Gastrocnemius medialis (tissue), 4 donors: Measurements from ENCODE around the gene GRK6. TPM values are rescaled to one million over a fixed set of nuclear protein-coding genes. Genes with fewer than 3 reads are reported as not detected.

Experiments
- ATAC-seq, 2 donors: fragments of 150-250 bp; one replicate each; pipeline ENCODE4 v1.9.1; 2016
- DNase-seq, 2 donors: peaks; one replicate each; pipeline ENCODE4 v3.0.0-alpha.2; 2019
- H3K27ac ChIP-seq, 4 donors: fragments of 200-600 bp; sonication (generic); 1 replicate in 1 of 4; 2 replicates in 3 of 4; pipeline ENCODE4 v1.5.1; 2016 to 2018; ENCODE audit warnings: mild to moderate bottlenecking in 2 of 4, moderate library complexity in 1 of 4
- H3K27me3 ChIP-seq, 3 donors: fragments of 200-600 bp; sonication (generic) in 2 of 3; 1 replicate in 1 of 3; 2 replicates in 2 of 3; pipeline versions ENCODE4 v1.5.1 to v1.6.0; 2016 to 2019; ENCODE audit warnings: mild to moderate bottlenecking in 1 of 3, moderate library complexity in 1 of 3
- H3K36me3 ChIP-seq, 2 donors: fragments of 200-600 bp; sonication (generic) in 1 of 2; one replicate each; pipeline ENCODE4 v1.5.1; 2017 to 2018
- H3K4me1 ChIP-seq, 2 donors: fragments of 200-600 bp; sonication (generic) in 1 of 2; one replicate each; pipeline ENCODE4 v1.5.1; 2016 to 2017; ENCODE audit warnings: mild to moderate bottlenecking in 2 of 2
- H3K4me3 ChIP-seq, 4 donors: fragments of 200-600 bp; sonication (generic) in 3 of 4; 1 replicate in 1 of 4; 2 replicates in 3 of 4; pipeline ENCODE4 v1.5.1; 2016 to 2019; ENCODE audit warnings: mild to moderate bottlenecking in 2 of 4
- H3K9me3 ChIP-seq, 3 donors: fragments of 200-600 bp; sonication (generic) in 2 of 3; 1 replicate in 1 of 3; 2 replicates in 2 of 3; pipeline ENCODE4 v1.5.1; 2016 to 2019
- POLR2A ChIP-seq, 2 donors: fragments of 450-650 bp; IDR thresholded peaks; one replicate each; pipeline ENCODE4 v1.6.1; 2017; ENCODE audit warnings: antibody characterized with exemption in 2 of 2, mild to moderate bottlenecking in 2 of 2, moderate library complexity in 2 of 2
- in situ Hi-C, 4 donors: fragments of 200-750 bp; cut with MboI; loops; one replicate each; pipeline versions ENCODE4 v1.15.0 to v1.8.0; 2017; ENCODE audit warnings: low sequenced_read_pairs in 4 of 4
- intact Hi-C: fragments of 100-400 bp; cut with DNase I; formaldehyde crosslinking; loops from one replicate; pipeline ENCODE4 v1.15.1; 2023; ENCODE audit warnings: low total_unique reads
- total RNA-seq, 4 donors: library from RNA; depleted of rRNA; stranded (reverse); fragments of >200 nt; gene quantifications; one replicate each; pipeline versions ENCODE4 v1.1.0 to v1.2.3, GENCODE V29; 2016
- TF ChIP-seq, protein P1 (sequence below), 5 experiments: fragments of 450-650 bp in 3 of 5; fragments of 200-600 bp in 2 of 5; sonication (generic) in 2 of 5; IDR thresholded peaks in 4 of 5; conservative IDR thresholded peaks in 1 of 5; 1 replicate in 4 of 5; 2 replicates in 1 of 5; pipeline ENCODE4 v1.5.1; 2016 to 2019; ENCODE audit warnings: antibody characterized with exemption in 5 of 5, mild to moderate bottlenecking in 3 of 5, moderate library complexity in 3 of 5

GRK6 gene
- total RNA-seq, result 10 to 100 TPM; 12.7 to 40.5 (median 32.2) TPM

DNA sequence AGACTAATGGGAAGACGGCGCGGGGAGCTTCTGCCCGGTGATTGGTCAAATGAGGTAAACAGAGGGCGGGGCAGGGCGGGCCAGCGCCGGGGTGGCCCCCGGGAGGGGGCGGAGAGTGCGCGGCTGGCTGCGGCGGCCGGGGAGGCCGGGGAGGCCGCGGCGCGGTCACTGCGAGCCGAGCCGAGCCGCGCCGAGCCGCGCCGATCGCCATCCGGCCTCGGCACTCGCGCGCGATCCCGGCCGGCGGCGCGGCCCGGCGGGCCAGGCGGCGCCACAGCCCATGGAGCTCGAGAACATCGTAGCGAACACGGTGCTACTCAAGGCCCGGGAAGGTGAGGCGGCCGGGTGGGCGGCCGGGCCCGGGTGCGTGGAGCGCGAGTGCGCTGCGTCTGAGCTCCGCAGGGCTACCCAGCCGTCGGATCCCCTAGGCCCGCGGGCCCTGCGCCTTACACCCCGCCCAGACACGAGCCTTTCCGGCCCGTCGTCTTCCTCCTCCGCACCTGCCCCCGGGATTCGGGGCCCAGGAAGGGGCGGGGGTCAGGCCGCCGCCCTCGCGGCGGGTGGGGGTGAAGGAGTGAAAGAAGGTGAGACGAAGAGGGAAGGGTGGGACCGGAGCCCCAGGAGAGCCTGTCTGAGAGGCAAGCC, at the start of gene GRK6:
Gene GRK6, plus strand, starts transcription at position 111 of the 645 bp plus-strand sequence. Its CDS starts 170 bp downstream, at position 281.
- no peaks in the 10 kb centered on the region for H3K9me3 ChIP-seq
- DNase-seq (no peak), ATAC-seq (peak; percentile 11 to 18)
- no peaks in the 10 kb centered on the region for H3K36me3 ChIP-seq
- intact Hi-C loops (loop anchor here (1.0 to 2.0 kb wide), 3 partner anchors 20 to 71 kb away; partner anchors contain the start of genes PDLIM7 and PRR7), in situ Hi-C loops (no loop called here)
- peak within 1 kb of the TSS; percentile 69 to 91 (median 84) for H3K4me3 ChIP-seq
- H3K27me3 ChIP-seq, result no peaks in the 10 kb centered on the region
- peak; percentile 47 to 78 for TF ChIP-seq POLR2A (IDR thresholded peaks at IDR 0.05)
- TF ChIP-seq, protein P1, sequence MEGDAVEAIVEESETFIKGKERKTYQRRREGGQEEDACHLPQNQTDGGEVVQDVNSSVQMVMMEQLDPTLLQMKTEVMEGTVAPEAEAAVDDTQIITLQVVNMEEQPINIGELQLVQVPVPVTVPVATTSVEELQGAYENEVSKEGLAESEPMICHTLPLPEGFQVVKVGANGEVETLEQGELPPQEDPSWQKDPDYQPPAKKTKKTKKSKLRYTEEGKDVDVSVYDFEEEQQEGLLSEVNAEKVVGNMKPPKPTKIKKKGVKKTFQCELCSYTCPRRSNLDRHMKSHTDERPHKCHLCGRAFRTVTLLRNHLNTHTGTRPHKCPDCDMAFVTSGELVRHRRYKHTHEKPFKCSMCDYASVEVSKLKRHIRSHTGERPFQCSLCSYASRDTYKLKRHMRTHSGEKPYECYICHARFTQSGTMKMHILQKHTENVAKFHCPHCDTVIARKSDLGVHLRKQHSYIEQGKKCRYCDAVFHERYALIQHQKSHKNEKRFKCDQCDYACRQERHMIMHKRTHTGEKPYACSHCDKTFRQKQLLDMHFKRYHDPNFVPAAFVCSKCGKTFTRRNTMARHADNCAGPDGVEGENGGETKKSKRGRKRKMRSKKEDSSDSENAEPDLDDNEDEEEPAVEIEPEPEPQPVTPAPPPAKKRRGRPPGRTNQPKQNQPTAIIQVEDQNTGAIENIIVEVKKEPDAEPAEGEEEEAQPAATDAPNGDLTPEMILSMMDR (IDR thresholded peaks at IDR 0.05 in 4 of 5, conservative IDR thresholded peaks at IDR 0.05 in 1 of 5), result no peak
- peak within 1 kb of the TSS; percentile 87 to 93 (median 89) for H3K27ac ChIP-seq
- peaks cover 29 to 33% of the 10 kb centered on the region in 2 donors for H3K4me1 ChIP-seq

DNA sequence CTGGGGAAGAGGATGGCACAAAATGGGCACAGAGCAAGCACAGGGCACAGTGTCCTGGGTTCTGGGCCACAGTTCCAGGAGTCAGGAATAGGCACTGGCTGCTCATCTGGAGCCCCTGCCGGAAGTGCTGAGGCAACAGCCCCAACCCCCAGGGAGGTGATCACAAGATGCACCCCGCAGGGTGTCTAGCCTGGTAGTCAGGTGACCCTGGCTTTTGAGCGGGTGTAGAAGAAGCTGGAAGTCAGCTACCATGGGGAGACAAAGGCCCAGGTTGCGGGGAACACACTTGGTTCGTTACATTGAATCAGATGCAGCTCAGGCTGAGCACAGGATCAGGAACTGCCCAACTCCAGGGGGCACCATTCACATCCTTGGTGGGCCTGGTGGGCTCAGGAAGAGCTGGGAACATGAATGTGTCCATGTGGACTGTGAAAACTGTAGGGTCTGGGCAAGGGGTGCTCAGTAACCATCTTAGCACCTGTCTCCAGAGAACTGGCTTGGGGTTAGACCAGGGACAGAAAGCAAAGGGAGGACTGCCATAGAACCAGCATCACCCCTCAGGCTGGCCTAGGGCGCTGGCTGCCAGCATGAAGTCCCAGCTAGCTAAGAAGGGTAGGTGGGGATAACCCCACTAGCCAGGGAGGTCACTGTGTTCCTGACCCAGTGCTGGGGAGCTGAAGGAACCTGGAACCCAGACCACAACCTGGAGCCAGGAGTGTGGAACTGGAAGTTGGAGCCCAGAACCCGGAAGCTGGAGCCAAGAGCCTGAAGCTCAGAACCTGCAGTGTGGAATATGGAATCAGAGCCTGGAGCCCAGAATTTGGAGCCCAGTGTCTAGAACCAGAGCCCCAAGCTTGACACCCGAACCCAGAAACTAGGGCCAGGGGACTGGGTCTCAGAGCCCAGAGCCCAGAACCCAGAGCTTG, 48.4 kb upstream of the GRK6 start:
- TF ChIP-seq POLR2A (IDR thresholded peaks at IDR 0.05), result no peak
- TF ChIP-seq, protein P1 (IDR thresholded peaks at IDR 0.05 in 4 of 5, conservative IDR thresholded peaks at IDR 0.05 in 1 of 5), result no peak
- H3K4me1 ChIP-seq, result peaks cover 4 to 10% of the 10 kb centered on the region in 2 donors
- H3K4me3 ChIP-seq, result no peak overlapping the region
- intact Hi-C loops, result no loop called here
- ATAC-seq (no peak), DNase-seq (no peak)
- H3K27ac ChIP-seq, result no peak overlapping the region
- H3K27me3 ChIP-seq, result no peaks in the 10 kb centered on the region
- H3K36me3 ChIP-seq, result no peaks in the 10 kb centered on the region
- in situ Hi-C loops, result loop anchor here in 1 of 4 donors (25.0 kb wide), 1 partner anchor 134 kb away; the partner anchor contains the start of genes DDX41 and DOK3
- no peaks in the 10 kb centered on the region for H3K9me3 ChIP-seq

DNA sequence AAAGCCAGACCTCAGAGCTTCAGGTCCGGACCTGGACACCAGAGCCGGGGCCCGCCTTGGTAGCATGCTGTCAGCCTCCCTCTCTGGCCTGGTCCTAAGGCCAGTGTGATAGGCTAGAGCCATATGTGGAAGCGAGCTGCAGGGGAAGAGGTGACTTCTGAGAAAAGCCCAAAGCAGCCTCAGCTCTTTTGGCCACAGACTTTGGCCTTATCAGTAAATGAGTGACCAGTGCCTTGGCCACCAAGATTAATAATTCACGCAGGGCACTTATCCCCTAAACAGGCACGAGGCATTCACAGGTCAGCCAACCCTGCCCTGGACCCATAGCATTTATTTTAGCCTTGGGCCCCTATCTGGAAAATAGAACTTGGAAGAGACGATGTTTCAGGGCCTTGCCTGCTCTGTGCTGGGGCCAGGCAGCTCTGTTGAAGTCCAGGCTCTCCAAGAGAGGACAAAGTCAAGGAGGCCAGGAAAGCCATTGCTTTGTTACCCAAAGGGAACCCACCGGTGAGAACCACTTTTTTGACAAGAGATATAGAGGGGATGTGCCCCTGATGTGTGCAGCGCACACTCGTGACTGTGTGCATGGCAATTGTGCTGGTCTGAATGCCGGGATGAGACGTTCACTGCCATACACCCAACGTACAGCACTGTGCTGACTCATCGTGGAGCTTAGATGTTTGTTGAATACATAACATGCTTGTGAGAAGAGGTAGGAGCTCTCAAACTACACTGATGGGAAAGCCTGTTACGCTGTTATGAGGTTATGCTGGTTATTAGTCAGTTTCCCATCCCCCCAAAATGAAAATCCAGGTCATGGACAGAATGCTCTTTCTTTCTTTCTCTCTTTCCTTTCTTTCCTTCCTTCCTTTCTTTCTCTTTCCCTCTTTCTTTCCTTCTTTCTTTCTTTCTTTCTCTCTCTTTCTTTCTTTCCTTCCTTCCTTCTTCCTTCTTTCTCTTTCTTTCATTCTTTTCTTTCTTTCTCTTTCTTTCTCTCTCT, 47.3 kb upstream of the GRK6 start:
- DNase-seq, result no peak
- Histone ChIP-seq H3K4me3 (no peak overlapping the region), H3K4me1 (peaks cover 4 to 10% of the 10 kb centered on the region in 2 donors), H3K27ac (no peak overlapping the region), H3K27me3 (no peaks in the 10 kb centered on the region), H3K36me3 (no peaks in the 10 kb centered on the region), H3K9me3 (no peaks in the 10 kb centered on the region)
- TF ChIP-seq POLR2A (IDR thresholded peaks at IDR 0.05), result no peak
- TF ChIP-seq, protein P1 (IDR thresholded peaks at IDR 0.05 in 4 of 5, conservative IDR thresholded peaks at IDR 0.05 in 1 of 5), result no peak
- in situ Hi-C loops (loop anchor here in 1 of 4 donors (25.0 kb wide), 1 partner anchor 133 kb away; the partner anchor contains the start of genes DDX41 and DOK3), intact Hi-C loops (no loop called here)
- ATAC-seq, result no peak

DNA sequence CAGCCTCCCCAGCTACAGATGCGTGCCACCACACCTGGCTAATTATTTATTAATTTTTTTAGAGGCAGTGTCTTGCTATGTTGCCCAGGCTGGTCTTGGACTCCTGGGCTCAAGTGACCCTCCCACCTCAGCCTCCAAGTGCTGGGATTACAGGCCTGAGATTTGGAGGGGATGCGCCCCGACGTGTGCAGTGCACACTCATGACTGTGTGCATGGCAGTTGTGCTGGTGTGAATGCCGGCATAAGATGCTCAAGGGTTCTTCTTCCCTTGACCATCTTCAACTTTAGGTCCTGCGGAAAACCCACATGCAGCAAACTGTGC, 45.7 kb upstream of the GRK6 start:
- no peak for TF ChIP-seq POLR2A (IDR thresholded peaks at IDR 0.05)
- TF ChIP-seq, protein P1 (IDR thresholded peaks at IDR 0.05 in 4 of 5, conservative IDR thresholded peaks at IDR 0.05 in 1 of 5), result no peak
- H3K9me3 ChIP-seq, result no peaks in the 10 kb centered on the region
- ATAC-seq (no peak), DNase-seq (no peak)
- H3K27me3 ChIP-seq, result no peaks in the 10 kb centered on the region
- H3K36me3 ChIP-seq, result no peaks in the 10 kb centered on the region
- H3K4me1 ChIP-seq, result peaks cover 4 to 10% of the 10 kb centered on the region in 2 donors
- H3K27ac ChIP-seq, result no peak overlapping the region
- in situ Hi-C loops, result loop anchor here in 2 of 4 donors (10.0 to 25.0 kb wide), 2 partner anchors 124 to 132 kb away; partner anchors contain the start of genes DOK3 (in 2 of the 2) and DDX41 (in 1 of the 2)
- no peak overlapping the region for H3K4me3 ChIP-seq
- intact Hi-C loops, result no loop called here
